Ovary (tissue), 9 donors: ENCODE measurements around the gene SLC38A10. TPM values are rescaled to one million over a fixed set of nuclear protein-coding genes. Genes with fewer than 3 reads are reported as not detected.

Source experiments
- DNase-seq, 5 donors: peaks; one replicate each; pipeline ENCODE4 v3.0.0-alpha.2; 2019 to 2020
- H3K27ac ChIP-seq, 2 donors: fragments of 200-600 bp; one replicate each; pipeline versions ENCODE4 v1.5.1 to v1.8.0; 2019 to 2022
- H3K27me3 ChIP-seq: fragments of 200-600 bp; one replicate; pipeline ENCODE4 v1.8.0; 2022
- H3K36me3 ChIP-seq: fragments of 200-600 bp; sonication (generic); one replicate; pipeline ENCODE4 v1.5.1; 2019
- H3K4me1 ChIP-seq: one replicate; pipeline ENCODE4 v1.8.1; 2013; ENCODE audit warnings: mild to moderate bottlenecking, moderate library complexity; ENCODE audit not compliant: insufficient read depth
- H3K4me3 ChIP-seq: fragments of 200-600 bp; sonication (generic); one replicate; pipeline ENCODE4 v1.5.1; 2017
- H3K9me3 ChIP-seq, 2 donors: fragments of 200-600 bp in 1 of 2; sonication (generic) in 1 of 2; one replicate each; pipeline versions ENCODE4 v1.5.1 to v1.8.1; 2013 to 2019; ENCODE audit warnings: mild to moderate bottlenecking in 1 of 2, moderate library complexity in 1 of 2
- EP300 ChIP-seq: sonication (generic); formaldehyde crosslinking; IDR thresholded peaks from one replicate; pipeline ENCODE4 v1.6.1; 2017; ENCODE audit warnings: antibody characterized with exemption
- POLR2A ChIP-seq: fragments of 450-650 bp; IDR thresholded peaks from one replicate; pipeline ENCODE4 v1.6.1; 2017; ENCODE audit warnings: antibody characterized with exemption, mild to moderate bottlenecking, moderate library complexity
- WGBS, 3 donors: extraction: QIAGEN DNeasy Blood & Tissue Kit in 1 of 3; methylation state at CpG; one replicate each; pipeline versions ENCODE4 v1.1.5 to v1.1.7; 2013 to 2017; 5-methylcytosine and 5-hydroxymethylcytosine counted together
- intact Hi-C, 4 donors: fragments of 100-400 bp; cut with DNase I; formaldehyde crosslinking; loops; one replicate each; pipeline versions ENCODE4 v1.11.0 to v1.15.1; 2022 to 2023
- polyA plus RNA-seq, 2 donors: library from polyadenylated mRNA; stranded (reverse); fragments of 200-250 nt in 1 of 2; fragments of 350-450 nt in 1 of 2; fragmentation: Illumina TruSeq in 1 of 2; extraction: RNeasy Lipid Tissue Mini Kit (QIAGEN cat#74804) in 1 of 2; gene quantifications; one replicate each; pipeline ENCODE4 v1.2.3, GENCODE V29; 2013 to 2014
- total RNA-seq, 7 donors: library from RNA; depleted of rRNA in 2 of 7; stranded (reverse); fragments of >200 nt in 2 of 7; fragmentation: NEBNext Ultra II Directional in 3 of 7; extraction: Animal tissue kit (Norgen Biotek cat#: 25700) in 3 of 7; gene quantifications; one replicate each; pipeline versions ENCODE4 v1.1.0 to v1.2.4, GENCODE V29; 2016 to 2023
- TF ChIP-seq, protein P1 (sequence below), 3 donors: fragments of 450-650 bp in 2 of 3; fragments of 200-600 bp in 1 of 3; IDR thresholded peaks; one replicate each; pipeline versions ENCODE4 v1.5.1 to v1.8.0; 2016 to 2022; ENCODE audit warnings: antibody characterized with exemption in 3 of 3, mild to moderate bottlenecking in 1 of 3
- donor health status: DM: no; HTN: no; CAD: no; lungs with moderate emphysema.
- donor health status: DM: no; HTN: no; CAD: no.
- donor health status: Bipolar disorder and iron deficiency.
- donor health status: DM: yes; HTN: yes; CAD: no.
- donor health status: DM: no; HTN: no; CAD: no.
- donor health status: DM: yes; HTN: yes; CAD: no.

The SLC38A10 gene
- total and polyA plus RNA-seq, 9 donors = 11.5 to 75.7 (median 64.3) TPM

DNA sequence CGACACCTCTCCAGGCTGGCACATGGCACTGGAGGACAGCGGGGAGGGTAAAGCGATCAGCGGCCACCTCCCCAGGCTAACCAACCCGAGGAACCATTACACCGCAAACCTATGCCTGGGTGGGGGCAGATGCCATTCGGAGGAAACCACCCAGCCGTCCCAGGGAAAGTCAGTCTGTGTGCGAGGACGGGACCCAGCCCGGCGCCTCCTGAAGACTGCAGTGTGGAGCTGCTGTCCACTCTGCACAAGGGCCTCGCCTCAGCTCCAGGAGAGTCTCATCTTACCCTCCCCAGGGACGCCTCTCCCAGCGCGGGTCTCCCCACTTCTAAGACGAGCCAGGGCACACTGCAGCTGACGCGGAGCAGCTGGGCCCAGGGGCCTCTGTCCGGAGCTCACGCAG, 8.0 kb downstream of the SLC38A10 start:
- intact Hi-C loops = no loop called here
- no peaks in the 10 kb centered on the region for H3K27me3 ChIP-seq
- WGBS, 3 donors = 90 to 96% (median 91%) methylated on average over 21 of the region's 21 CpGs
- no peak overlapping the region for H3K4me3 ChIP-seq
- no peak for TF ChIP-seq POLR2A
- TF ChIP-seq, protein P1, sequence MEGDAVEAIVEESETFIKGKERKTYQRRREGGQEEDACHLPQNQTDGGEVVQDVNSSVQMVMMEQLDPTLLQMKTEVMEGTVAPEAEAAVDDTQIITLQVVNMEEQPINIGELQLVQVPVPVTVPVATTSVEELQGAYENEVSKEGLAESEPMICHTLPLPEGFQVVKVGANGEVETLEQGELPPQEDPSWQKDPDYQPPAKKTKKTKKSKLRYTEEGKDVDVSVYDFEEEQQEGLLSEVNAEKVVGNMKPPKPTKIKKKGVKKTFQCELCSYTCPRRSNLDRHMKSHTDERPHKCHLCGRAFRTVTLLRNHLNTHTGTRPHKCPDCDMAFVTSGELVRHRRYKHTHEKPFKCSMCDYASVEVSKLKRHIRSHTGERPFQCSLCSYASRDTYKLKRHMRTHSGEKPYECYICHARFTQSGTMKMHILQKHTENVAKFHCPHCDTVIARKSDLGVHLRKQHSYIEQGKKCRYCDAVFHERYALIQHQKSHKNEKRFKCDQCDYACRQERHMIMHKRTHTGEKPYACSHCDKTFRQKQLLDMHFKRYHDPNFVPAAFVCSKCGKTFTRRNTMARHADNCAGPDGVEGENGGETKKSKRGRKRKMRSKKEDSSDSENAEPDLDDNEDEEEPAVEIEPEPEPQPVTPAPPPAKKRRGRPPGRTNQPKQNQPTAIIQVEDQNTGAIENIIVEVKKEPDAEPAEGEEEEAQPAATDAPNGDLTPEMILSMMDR (IDR thresholded peaks at IDR 0.05) = no peak
- no peak for TF ChIP-seq EP300
- H3K36me3 ChIP-seq = no peaks in the 10 kb centered on the region
- no peak for DNase-seq
- H3K4me1 ChIP-seq = peaks cover 5% of the 10 kb centered on the region
- no peaks in the 10 kb centered on the region for H3K9me3 ChIP-seq
- H3K27ac ChIP-seq = no peak overlapping the region

DNA sequence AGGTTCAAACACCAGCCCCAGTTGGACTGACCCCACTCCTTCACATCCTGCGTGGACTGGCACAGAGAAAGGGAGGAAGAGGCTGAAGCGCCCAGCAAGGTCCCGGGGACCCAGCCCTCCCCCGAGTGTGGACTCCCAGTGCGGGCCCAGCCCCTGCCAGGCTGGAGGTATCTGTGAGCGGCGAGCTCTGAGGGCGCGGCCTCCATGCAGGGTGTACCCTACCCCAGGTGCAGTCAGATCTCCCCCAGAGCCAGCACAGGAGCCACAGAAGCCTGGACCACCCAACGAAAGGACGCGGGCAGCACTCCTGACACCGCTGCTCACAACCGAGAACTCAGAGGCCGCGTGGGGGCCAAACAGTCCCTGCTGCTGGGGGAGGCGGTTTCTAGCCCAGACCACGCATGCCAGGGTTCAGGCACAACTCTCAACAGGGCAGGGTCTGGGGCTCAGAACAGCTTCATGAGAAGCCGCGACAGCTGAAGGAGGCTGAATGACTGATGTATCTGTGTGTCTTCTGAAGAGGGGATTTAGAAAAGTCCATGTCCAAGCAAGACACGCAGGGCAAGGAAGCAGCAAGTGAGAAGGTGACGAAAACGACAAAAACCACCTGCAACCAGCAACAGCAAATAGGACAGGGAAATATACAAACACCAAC, 8.5 kb downstream of the SLC38A10 start:
- no peak for TF ChIP-seq EP300
- TF ChIP-seq, protein P1 (IDR thresholded peaks at IDR 0.05) = no peak
- no peak for TF ChIP-seq POLR2A
- no peak overlapping the region for H3K4me3 ChIP-seq
- DNase-seq = no peak
- 94 to 96% (median 94%) methylated on average over 23 of the region's 23 CpGs for WGBS, 3 donors
- H3K27me3 ChIP-seq = no peaks in the 10 kb centered on the region
- H3K36me3 ChIP-seq = no peaks in the 10 kb centered on the region
- intact Hi-C loops = no loop called here
- peaks cover 5% of the 10 kb centered on the region for H3K4me1 ChIP-seq
- H3K9me3 ChIP-seq = no peaks in the 10 kb centered on the region
- no peak overlapping the region for H3K27ac ChIP-seq

DNA sequence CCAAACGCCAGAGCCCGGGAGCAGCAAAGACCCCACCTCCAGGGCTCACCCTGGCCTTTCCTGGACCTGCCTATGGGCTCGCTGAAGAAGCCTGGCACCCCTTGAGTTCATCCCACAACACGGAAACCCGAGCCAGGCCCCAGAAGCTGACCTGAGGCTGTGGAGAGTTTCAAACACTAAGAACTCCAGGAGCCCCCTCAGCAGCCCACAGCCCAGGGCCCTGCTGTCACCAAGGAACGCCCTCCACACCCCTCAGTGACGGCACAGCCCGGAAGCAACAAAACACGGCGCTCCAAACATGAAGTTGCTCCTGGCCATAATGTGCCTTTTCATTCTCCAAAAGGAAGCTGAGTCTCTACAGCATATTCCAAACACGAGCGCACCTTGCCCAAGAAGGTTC, 9.2 kb downstream of the SLC38A10 start:
- 57 to 60% (median 57%) methylated on average over 12 of the region's 12 CpGs for WGBS, 3 donors
- Histone ChIP-seq H3K27ac (peak overlapping the region; percentile 1 to 57), H3K9me3 (no peaks in the 10 kb centered on the region), H3K4me3 (no peak overlapping the region), H3K4me1 (peaks cover 5% of the 10 kb centered on the region), H3K27me3 (no peaks in the 10 kb centered on the region), H3K36me3 (no peaks in the 10 kb centered on the region)
- intact Hi-C loops = no loop called here
- TF ChIP-seq POLR2A (no peak), EP300 (no peak)
- TF ChIP-seq, protein P1 (IDR thresholded peaks at IDR 0.05) = no peak
- DNase-seq = no peak

DNA sequence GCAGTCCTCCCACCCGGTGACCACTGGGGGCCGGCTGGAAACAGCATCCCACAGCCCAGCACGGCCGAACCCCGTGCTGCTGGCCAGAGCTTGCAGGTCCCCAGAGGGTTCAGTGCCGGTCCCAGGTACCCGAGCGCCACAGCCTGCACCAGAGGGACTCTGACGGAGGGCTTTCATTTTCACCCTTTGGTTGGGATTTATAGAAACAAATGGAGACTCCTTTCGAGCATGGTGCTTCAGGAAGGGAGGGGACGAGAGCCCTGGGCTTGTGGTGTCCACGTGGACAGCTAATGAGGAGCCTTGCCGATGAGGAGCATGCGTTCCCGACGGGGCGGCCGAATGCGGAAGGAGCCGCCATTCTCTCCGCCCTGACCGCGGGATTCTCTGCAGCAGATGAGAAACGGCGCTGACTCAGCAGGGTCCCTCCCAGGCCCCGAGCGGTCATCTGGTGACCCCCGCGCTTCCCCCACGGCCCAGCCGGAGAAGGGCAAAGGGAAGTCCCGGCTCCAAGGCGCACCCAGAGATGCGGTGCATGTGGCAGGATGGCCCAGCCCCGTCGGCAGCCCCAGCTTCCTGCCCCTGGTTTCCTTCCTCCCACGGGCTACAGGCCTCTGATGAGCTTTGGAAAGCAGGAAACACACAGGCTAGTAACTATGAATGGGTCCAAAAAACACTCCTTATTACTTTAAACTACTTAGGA, 9.8 kb downstream of the SLC38A10 start:
- Histone ChIP-seq H3K27ac (peak overlapping the region; percentile 1 to 57), H3K4me3 (peak overlapping the region; percentile 31), H3K9me3 (no peaks in the 10 kb centered on the region), H3K36me3 (no peaks in the 10 kb centered on the region), H3K27me3 (no peaks in the 10 kb centered on the region), H3K4me1 (peaks cover 5% of the 10 kb centered on the region)
- intact Hi-C loops = no loop called here
- peak in 4 of 5 donors; percentile 45 to 69 (median 58) for DNase-seq
- no peak for TF ChIP-seq POLR2A
- TF ChIP-seq EP300 = no peak
- TF ChIP-seq, protein P1 (IDR thresholded peaks at IDR 0.05) = no peak
- 14 to 29% (median 16%) methylated on average over 32 to 37 of the region's 37 CpGs for WGBS, 3 donors
